ENCODE measurements around the gene BTBD6.

BTBD6 gene

GRCh38 chr14:105248368-105249181 lies at the start of gene BTBD6:
Gene BTBD6 (plus strand): TSS chr14:105248533. CDS start chr14:105248712, 179 bp downstream.
- DNase-seq: peak; percentile 87 to 91

- DNase-seq: no peak
Measured at GRCh38 chr14:105198588-105198987, 49.7 kb upstream of the BTBD6 start.

GRCh38 chr14:105199093-105199492 lies 49.2 kb upstream of the BTBD6 start:
- no peak for DNase-seq

- no peak for DNase-seq
Measured at GRCh38 chr14:105200074-105200473, 48.3 kb upstream of the BTBD6 start.

- DNase-seq: no peak
Measured at GRCh38 chr14:105200641-105201040, 47.7 kb upstream of the BTBD6 start.

- DNase-seq: no peak
Measured at GRCh38 chr14:105201156-105201924, 47.0 kb upstream of the BTBD6 start.

- peak in 1 of 2 donors; percentile 55 for DNase-seq
Measured at GRCh38 chr14:105201925-105202513, 46.3 kb upstream of the BTBD6 start.

- DNase-seq: peak; percentile 76 to 79
Measured at GRCh38 chr14:105203057-105203531, 45.2 kb upstream of the BTBD6 start.

GRCh38 chr14:105203701-105204100 lies 44.6 kb upstream of the BTBD6 start:
- DNase-seq: no peak

- no peak for DNase-seq
Measured at GRCh38 chr14:105204206-105204930, 44.0 kb upstream of the BTBD6 start.

GRCh38 chr14:105204931-105205672 lies 43.2 kb upstream of the BTBD6 start:
- no peak for DNase-seq

GRCh38 chr14:105205673-105206208 lies 42.6 kb upstream of the BTBD6 start:
- DNase-seq: no peak

GRCh38 chr14:105206873-105207272 lies 41.5 kb upstream of the BTBD6 start:
- DNase-seq: no peak

- DNase-seq: no peak
Measured at GRCh38 chr14:105207460-105207901, 40.9 kb upstream of the BTBD6 start.

GRCh38 chr14:105207996-105208737 lies 40.2 kb upstream of the BTBD6 start:
- DNase-seq: no peak

- DNase-seq: no peak
Measured at GRCh38 chr14:105208738-105209075, 39.6 kb upstream of the BTBD6 start.

GRCh38 chr14:105209091-105209490 lies 39.2 kb upstream of the BTBD6 start:
- no peak for DNase-seq

- DNase-seq: no peak
Measured at GRCh38 chr14:105209646-105210045, 38.7 kb upstream of the BTBD6 start.

- DNase-seq: no peak
Measured at GRCh38 chr14:105210266-105211025, 37.9 kb upstream of the BTBD6 start.

GRCh38 chr14:105211086-105211757 lies 37.1 kb upstream of the BTBD6 start:
- no peak for DNase-seq
